Activated CD8-positive, alpha-beta T cell treated with anti-CD3 and anti-CD28 coated beads, Interleukin-2, amount 10 ng/mL, durations not matched to agents 7 days and 5 days (primary cell): ENCODE results near the gene CCDC33. TPM values are rescaled to one million over a fixed set of nuclear protein-coding genes. Genes with fewer than 3 reads are reported as not detected.

Experiments used
- ATAC-seq: fragments of 150-1000 bp; cut with Tn5 transposase; one replicate; pipeline ENCODE4 v1.10.0; 2021; ENCODE audit warnings: moderate library complexity
- CTCF ChIA-PET: fragments of 350-600 bp; sonication (Branson Sonifier 250); formaldehyde crosslinking; loops from one replicate; lab custom pipeline; 2021; ENCODE audit warnings: antibody characterized with exemption; lab: Charles Lee
- POLR2A ChIA-PET: fragments of 350-600 bp; sonication (Branson Sonifier 250); formaldehyde crosslinking; loops from one replicate; lab custom pipeline; 2021; ENCODE audit warnings: antibody characterized with exemption; lab: Charles Lee
- DNase-seq: peaks from one replicate; pipeline ENCODE4 v3.0.0-alpha.2; 2020
- H3K27ac Mint-ChIP-seq: one replicate; pipeline ENCODE4 v1.8.0; 2021; ENCODE audit warnings: mild to moderate bottlenecking, mixed read lengths
- H3K27me3 Mint-ChIP-seq: one replicate; pipeline ENCODE4 v1.8.0; 2021; ENCODE audit warnings: low read depth, mixed read lengths
- H3K36me3 Mint-ChIP-seq: one replicate; pipeline ENCODE4 v1.8.0; 2021; ENCODE audit warnings: low read depth, mixed read lengths
- H3K4me1 Mint-ChIP-seq: one replicate; pipeline ENCODE4 v1.8.0; 2021; ENCODE audit warnings: low read depth, mixed read lengths
- H3K4me3 Mint-ChIP-seq: one replicate; pipeline ENCODE4 v1.8.0; 2021; ENCODE audit warnings: mild to moderate bottlenecking, mixed read lengths
- H3K9me3 Mint-ChIP-seq: one replicate; pipeline ENCODE4 v1.8.0; 2022; ENCODE audit warnings: mixed read lengths; ENCODE audit not compliant: insufficient read depth
- total RNA-seq, 2 experiments: library from RNA; stranded (reverse); gene quantifications; one replicate each; pipeline ENCODE4 v1.2.3, GENCODE V29; 2021

CCDC33 gene
- total RNA-seq, 2 experiments from 2014 or later, result not detected

DNA sequence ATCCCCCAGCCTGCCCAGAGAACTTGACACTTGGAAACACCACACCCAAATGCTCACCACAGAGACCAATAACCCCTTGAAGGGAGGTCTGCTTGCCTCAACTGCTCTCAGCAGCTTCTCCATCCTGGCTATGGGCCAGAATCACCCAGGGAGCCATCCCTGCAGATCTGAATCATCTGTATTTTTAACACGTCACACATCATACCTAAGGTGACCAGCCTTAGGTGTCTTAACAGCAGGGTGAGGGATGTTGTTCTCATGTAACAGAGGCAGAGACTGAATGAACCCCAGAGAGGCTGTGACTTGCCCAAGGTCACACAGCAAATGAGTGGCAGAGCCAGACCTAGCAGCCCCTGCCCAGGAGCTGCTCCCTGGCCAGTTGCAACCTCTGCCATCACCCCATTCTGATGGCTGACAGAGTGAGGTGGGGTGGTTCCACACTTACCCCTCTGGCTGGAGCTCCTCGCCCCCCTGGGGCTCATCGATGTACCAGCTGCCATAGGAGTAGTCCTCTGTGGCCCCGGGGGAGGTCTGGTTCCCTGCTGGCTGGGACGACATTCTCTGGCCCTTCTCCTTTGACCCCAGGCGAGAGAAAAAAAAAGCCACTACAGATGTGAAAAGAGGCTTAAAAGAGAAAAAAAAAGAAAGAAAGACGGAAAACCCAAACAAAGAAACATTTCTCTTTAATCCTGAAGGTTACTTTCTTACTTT lies 34.3 kb upstream of the CCDC33 start:
- Mint-ChIP-seq H3K4me1 (peaks cover 9% of the 10 kb centered on the region), H3K27me3 (peaks cover 4% of the 10 kb centered on the region), H3K4me3 (no peak overlapping the region), H3K9me3 (no peaks in the 10 kb centered on the region), H3K27ac (no peak overlapping the region), H3K36me3 (no peaks in the 10 kb centered on the region)
- ATAC-seq (no peak), DNase-seq (no peak)
- POLR2A ChIA-PET, result no interaction called here
- CTCF ChIA-PET, result no interaction called here

DNA sequence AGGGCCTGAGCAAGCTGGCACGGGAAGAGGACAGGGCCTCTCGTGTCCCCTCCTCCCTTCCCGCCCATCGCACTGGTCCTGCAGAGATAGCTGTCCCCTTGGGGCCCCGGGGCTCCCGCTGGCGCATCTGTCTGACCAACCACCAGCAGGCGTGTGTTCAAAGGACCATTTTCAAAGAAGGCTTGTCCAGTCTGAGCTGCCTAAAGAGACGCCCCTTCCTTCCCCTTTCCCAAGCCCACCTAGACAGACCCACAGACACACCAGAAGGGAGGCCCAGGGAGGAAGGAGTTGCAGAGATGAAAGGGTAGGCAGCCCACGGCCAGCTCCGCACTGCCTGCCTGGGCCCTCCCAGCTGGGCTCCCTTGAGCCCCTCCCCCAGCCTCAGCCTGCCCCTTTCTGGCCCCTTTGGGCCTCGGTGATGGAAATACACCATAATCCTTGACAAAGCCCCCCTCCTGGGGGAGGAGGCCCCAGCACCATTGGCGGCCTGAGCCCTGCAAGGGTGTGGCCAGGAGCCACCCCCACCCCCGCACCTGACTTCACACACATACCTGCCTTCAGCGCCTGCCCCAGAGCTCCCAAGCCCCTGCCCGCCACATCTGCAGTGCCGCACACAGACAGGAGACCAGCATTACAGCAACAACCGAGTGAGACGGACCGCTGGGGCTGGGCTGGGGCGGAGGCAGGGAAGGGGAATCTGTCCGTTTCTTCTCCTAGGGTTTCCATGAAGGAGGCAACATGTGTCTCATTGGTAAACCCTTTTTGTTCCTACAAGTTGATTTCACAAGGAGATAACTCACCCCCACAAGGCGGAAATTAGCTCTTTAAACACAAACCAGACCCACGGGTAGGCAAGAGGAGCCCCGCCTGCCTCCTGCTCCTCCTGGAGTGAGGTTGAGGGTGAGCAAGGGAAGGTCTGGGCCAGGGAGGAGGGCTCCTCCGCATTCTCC lies 33.4 kb upstream of the CCDC33 start, which contains the start of gene STRA6:
Gene STRA6 (minus strand): TSS at position 336 of the 950 bp plus-strand sequence. CDS start 520 bp downstream, outside the sequence.
- no peaks in the 10 kb centered on the region for H3K36me3 Mint-ChIP-seq

DNA sequence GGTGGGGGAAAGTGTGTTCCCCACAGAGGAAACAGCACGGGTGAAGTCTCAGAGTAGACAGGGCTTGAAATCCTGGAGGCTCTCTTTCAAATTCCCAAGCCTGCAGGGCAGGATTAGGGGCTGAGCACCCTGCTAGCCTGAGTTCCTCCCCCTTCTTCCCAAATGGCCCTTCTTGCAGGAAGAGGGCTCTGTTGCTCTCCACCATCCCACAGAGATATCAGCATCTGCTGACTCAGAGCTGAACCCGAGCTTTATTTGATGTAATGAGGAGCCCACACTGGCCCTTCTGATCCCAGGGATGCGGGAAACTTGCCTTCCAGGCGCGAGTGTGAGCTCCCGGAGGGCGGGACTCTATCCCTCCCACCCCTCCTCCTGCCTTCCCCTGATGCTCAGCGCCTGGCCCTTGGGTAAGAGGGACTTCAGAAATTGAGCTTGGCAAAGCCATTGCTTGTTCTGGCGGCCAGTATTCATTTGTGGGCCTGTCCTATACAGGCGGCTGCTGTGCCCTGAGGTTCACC lies 32.2 kb upstream of the CCDC33 start:
- POLR2A ChIA-PET, result no interaction called here
- Mint-ChIP-seq H3K4me1 (peaks cover 9% of the 10 kb centered on the region), H3K36me3 (no peaks in the 10 kb centered on the region), H3K27me3 (peaks cover 12% of the 10 kb centered on the region), H3K4me3 (no peak overlapping the region), H3K9me3 (no peaks in the 10 kb centered on the region), H3K27ac (no peak overlapping the region)
- no peak for DNase-seq
- CTCF ChIA-PET, result no interaction called here
- no peak for ATAC-seq

More for the DNA sequence above, 33.4 kb upstream of the CCDC33 start, which contains the start of gene STRA6:
- no peak for ATAC-seq
- Mint-ChIP-seq H3K27me3 (peaks cover 4% of the 10 kb centered on the region), H3K4me3 (no peak within 1 kb of the TSS), H3K9me3 (no peaks in the 10 kb centered on the region), H3K4me1 (peaks cover 9% of the 10 kb centered on the region), H3K27ac (no peak within 1 kb of the TSS)
- no peak for DNase-seq
- CTCF ChIA-PET, result no interaction called here
- POLR2A ChIA-PET, result no interaction called here

DNA sequence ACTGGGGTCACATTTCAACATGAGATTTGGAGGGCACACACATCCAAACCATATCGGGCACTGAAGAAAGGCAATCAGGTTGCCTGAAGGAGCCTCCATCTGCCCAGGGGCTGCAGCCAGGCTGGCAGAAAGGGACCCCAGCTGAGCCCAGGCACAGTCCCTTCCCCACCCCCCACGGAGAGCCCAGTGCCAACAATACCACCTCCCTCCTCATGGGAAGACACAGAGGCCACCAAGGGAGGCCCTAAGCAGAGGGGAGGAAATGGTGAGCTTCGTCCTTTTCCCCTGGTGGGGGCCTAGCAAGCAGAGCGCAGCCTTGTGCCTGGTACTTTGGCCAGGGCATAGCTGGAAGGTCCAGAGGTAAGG lies 30.6 kb upstream of the CCDC33 start:
- H3K27me3 Mint-ChIP-seq, result peaks cover 12% of the 10 kb centered on the region
- ChIA-PET CTCF (no interaction called here), POLR2A (no interaction called here)
- H3K27ac Mint-ChIP-seq, result no peak overlapping the region
- no peak for DNase-seq
- ATAC-seq, result no peak
- H3K4me3 Mint-ChIP-seq, result no peak overlapping the region
- no peaks in the 10 kb centered on the region for H3K9me3 Mint-ChIP-seq
- peaks cover 9% of the 10 kb centered on the region for H3K4me1 Mint-ChIP-seq
- H3K36me3 Mint-ChIP-seq, result no peaks in the 10 kb centered on the region

DNA sequence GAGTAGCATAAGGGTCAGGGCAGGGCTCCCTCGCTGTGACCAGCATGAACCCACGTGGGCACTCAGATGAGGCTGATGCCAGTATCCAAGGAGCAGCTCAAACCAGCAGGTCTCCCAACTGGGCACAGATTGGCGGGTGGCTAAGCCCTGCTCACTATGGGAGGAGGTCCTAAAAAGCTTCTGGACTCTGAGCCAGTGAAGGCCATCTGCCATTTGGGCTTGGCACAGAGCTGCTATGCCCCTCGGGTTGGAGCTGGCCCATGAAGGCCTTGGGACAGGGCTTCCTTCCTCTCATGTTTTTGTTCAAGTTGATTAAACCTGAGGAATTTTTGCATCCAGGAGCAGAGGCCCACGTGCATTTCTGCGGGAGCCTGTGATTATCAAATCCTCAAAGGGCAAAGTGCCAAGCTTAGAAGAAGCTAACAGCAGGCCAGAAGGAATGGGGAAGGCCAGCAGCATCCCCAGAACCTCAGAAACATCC lies 29.3 kb upstream of the CCDC33 start:
- no peak overlapping the region for H3K27ac Mint-ChIP-seq
- no peak for DNase-seq
- H3K36me3 Mint-ChIP-seq, result no peaks in the 10 kb centered on the region
- POLR2A ChIA-PET, result no interaction called here
- H3K4me3 Mint-ChIP-seq, result no peak overlapping the region
- peaks cover 15% of the 10 kb centered on the region for H3K27me3 Mint-ChIP-seq
- no peak for ATAC-seq
- H3K4me1 Mint-ChIP-seq, result peaks cover 9% of the 10 kb centered on the region
- CTCF ChIA-PET, result no interaction called here
- H3K9me3 Mint-ChIP-seq, result no peaks in the 10 kb centered on the region

DNA sequence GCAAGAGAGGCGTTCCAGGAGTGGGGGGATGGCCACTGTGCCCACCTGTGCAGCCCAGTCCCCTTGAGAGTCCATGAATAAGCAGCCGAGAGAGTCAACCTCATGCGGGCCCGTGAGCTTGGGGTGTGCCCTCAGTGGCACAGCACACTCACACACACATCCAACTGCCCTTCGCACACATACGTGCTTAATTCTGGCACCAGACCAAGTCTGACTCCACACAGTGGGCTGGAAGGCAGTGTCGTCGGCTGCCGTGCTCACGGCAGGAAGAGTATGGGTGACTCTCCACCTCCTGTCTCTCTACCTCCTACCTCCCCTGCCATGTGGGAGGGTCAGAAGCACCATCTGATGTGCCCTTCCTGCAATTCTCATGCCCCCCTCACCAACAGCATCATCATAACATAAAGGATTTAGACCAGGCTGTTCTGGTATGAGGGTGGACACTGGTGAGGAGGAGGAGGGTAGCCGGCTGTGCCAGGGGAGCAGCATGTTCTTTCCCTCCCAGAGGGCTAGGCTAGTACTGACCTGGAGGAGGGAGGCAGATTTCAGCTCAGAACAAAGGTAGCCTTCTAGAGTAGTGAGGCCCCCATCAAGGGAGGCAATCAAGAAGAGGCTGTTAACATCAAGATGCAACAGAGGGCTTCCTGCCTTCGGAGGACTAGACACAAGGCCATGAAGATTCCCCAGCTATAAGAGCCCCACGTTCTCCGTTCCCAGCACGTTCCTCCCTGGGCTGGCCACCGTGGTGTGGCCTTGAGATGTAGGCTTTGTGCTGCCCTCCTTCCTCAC lies 28.3 kb upstream of the CCDC33 start:
- no peak overlapping the region for H3K4me3 Mint-ChIP-seq

DNA sequence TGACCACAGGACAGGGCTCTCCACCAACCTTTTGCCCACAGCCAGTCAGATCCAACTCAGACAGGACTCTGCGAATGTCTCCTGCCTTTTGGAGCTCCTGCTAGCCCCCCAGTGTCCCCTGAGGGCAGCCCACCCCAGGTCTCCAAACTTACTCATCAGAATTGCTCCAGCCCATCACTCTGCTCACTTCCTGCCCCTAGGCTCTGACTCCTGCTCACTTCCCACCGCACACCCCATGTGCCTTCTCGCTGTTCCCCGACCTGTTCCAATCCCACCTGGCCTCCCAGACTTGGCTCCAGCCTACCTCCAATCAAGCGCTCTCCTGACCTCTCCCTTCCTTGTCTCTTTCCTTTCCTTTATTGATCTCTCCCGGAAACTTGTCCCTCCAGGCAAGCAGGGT lies 27.6 kb upstream of the CCDC33 start:
- Mint-ChIP-seq H3K9me3 (no peaks in the 10 kb centered on the region), H3K27me3 (peaks cover 13% of the 10 kb centered on the region), H3K4me1 (peaks cover 6% of the 10 kb centered on the region), H3K36me3 (no peaks in the 10 kb centered on the region), H3K4me3 (no peak overlapping the region), H3K27ac (peak overlapping the region; percentile 10)
- no peak for DNase-seq
- POLR2A ChIA-PET, result no interaction called here
- CTCF ChIA-PET, result no interaction called here
- no peak for ATAC-seq

More for the DNA sequence above, 28.3 kb upstream of the CCDC33 start:
- Mint-ChIP-seq H3K27ac (no peak overlapping the region), H3K36me3 (no peaks in the 10 kb centered on the region), H3K27me3 (peaks cover 15% of the 10 kb centered on the region), H3K9me3 (no peaks in the 10 kb centered on the region), H3K4me1 (peaks cover 8% of the 10 kb centered on the region)
- ATAC-seq, result no peak
- DNase-seq, result no peak
- CTCF ChIA-PET, result no interaction called here
- POLR2A ChIA-PET, result no interaction called here

DNA sequence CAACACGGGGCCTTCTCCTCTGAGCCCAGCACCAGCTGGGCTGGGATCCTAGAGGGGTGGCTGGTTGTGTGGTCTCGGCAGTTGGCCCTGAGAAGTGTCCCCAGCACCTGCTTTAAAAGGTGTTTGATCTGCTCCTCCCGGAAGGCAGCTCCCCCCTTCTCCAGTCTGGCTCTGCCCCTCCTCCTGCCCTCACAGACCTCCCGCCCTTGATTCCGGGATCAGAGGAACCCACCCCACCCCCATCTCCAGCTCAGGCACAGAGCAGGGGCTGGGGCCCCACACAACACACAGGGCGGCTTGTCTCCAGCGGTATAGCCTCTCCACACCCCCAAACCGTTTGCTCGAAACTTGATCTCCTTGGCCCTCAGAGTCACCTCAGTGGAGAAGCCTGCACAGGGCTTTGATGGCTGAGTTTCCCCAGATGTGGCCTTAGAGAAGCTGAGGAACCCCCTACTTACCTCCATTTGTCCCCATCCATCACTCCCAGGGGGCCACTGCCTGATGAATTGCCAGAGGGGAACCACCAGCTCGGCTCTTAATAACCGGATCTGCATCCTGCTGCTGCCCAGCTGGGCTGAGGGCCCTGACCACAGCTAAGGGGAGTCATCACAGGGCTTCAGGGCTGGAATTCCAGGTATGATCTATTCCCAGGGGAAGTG lies 27.1 kb upstream of the CCDC33 start:
- DNase-seq, result no peak
- ATAC-seq, result no peak
- Mint-ChIP-seq H3K4me3 (no peak overlapping the region), H3K9me3 (no peaks in the 10 kb centered on the region), H3K4me1 (peaks cover 6% of the 10 kb centered on the region), H3K27ac (no peak overlapping the region), H3K27me3 (peaks cover 10% of the 10 kb centered on the region), H3K36me3 (no peaks in the 10 kb centered on the region)
- CTCF ChIA-PET, result no interaction called here
- POLR2A ChIA-PET, result no interaction called here

DNA sequence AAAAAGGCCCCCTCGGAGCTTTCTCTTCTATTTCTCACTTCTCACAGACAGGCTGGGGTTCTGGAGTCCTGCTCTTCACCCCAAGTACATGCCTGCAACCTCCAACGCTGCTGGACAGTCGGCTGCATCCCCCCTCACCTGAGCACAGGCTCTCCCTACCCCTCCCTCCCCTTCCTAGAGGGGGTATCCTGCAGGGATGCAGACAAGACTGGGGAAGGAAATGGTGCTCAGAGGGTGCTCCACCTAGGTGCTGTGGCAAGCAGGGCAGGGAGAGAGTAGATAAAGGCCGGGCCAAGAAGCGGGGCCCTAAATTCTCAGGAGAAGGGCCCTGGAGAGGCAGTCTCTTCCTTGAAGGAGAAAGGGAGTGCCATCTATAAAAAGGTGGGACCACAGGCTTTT lies 26.6 kb upstream of the CCDC33 start:
- DNase-seq (no peak), ATAC-seq (no peak)
- no peak overlapping the region for H3K27ac Mint-ChIP-seq
- H3K4me3 Mint-ChIP-seq, result no peak overlapping the region
- POLR2A ChIA-PET, result no interaction called here
- H3K9me3 Mint-ChIP-seq, result no peaks in the 10 kb centered on the region
- peaks cover 6% of the 10 kb centered on the region for H3K4me1 Mint-ChIP-seq
- no peaks in the 10 kb centered on the region for H3K36me3 Mint-ChIP-seq
- CTCF ChIA-PET, result no interaction called here
- H3K27me3 Mint-ChIP-seq, result peaks cover 10% of the 10 kb centered on the region

DNA sequence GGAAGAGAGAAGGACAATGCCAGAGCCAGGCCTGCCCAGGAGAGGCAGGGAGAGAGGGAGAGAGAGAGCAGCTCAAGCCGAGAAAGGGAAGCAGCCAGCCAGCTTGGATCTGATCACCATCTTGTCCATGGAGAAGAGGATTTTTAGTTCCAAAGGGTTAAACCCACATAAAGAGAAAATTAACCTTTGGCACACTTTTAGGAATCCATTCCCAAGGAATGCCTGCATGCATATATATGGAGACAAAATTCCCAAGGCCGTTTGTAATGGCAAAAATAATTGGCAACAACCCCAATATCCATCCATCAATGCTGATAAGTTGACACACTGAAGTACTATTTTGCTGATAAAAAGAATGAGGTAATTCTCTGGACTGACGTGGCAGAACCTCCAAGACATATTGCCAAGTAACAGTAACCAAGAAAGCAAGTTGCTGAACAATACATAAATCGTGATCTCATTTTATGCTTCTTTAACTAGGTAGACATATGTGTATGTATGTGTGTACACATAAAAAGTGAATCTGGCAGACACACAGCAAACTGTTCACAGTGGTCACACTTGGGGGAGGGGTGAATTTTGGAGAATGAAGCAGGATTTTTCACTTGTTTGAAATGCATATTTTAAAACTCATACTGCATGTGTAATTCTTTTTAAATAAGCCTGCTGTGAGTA lies 26.0 kb upstream of the CCDC33 start:
- ChIA-PET CTCF (no interaction called here), POLR2A (no interaction called here)
- Mint-ChIP-seq H3K4me3 (no peak overlapping the region), H3K27me3 (peaks cover 14% of the 10 kb centered on the region), H3K9me3 (no peaks in the 10 kb centered on the region), H3K27ac (no peak overlapping the region), H3K36me3 (no peaks in the 10 kb centered on the region), H3K4me1 (peaks cover 2% of the 10 kb centered on the region)
- DNase-seq (no peak), ATAC-seq (no peak)

DNA sequence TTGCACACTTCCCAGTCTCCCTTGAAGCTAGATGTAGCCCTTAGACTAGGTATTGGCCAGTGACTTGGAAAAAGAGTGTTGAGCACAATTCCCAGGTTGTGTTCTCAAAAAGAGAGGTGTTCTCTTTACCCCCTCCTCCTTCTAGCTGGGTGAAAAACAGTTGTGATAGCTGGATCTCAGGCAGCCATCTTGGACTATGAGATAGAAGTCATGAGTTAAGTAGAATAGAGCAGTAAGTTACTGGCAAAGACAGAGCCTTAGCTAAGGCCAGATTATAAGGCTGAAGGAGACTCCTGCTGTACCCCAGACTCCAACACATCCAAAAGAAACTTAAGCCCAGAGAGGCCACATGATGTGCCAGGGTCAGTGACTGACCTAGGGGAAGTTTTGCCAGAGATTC lies 25.4 kb upstream of the CCDC33 start:
- POLR2A ChIA-PET, result no interaction called here
- Mint-ChIP-seq H3K36me3 (no peaks in the 10 kb centered on the region), H3K4me1 (no peaks in the 10 kb centered on the region), H3K9me3 (no peaks in the 10 kb centered on the region), H3K27ac (no peak overlapping the region), H3K27me3 (peaks cover 16% of the 10 kb centered on the region), H3K4me3 (no peak overlapping the region)
- ATAC-seq, result no peak
- no peak for DNase-seq
- CTCF ChIA-PET, result no interaction called here
